Smooth muscle cell (in vitro differentiated cells): ENCODE measurements around the gene NET1. TPM values are rescaled to one million over a fixed set of nuclear protein-coding genes. Genes with fewer than 3 reads are reported as not detected.

Experiments used
- DNase-seq: peaks from one replicate; lab custom pipeline; 2025; ENCODE audit not compliant: unreplicated experiment; lab: John Stamatoyannopoulos, UW
- H2AFZ ChIP-seq: fragments of 200-600 bp; sonication (generic); 2 replicates; pipeline ENCODE4 v1.6.0; 2016; ENCODE audit warnings: antibody characterized with exemption, low read depth, mild to moderate bottlenecking
- H3F3A ChIP-seq: fragments of 200-600 bp; sonication (generic); 2 replicates; pipeline ENCODE4 v1.6.0; 2017; ENCODE audit warnings: antibody characterized with exemption, low read depth
- H3K27ac ChIP-seq: fragments of 200-600 bp; sonication (generic); 2 replicates; pipeline ENCODE4 v1.5.1; 2016; ENCODE audit warnings: low read depth, mild to moderate bottlenecking
- H3K27me3 ChIP-seq: fragments of 200-600 bp; sonication (generic); 2 replicates; pipeline ENCODE4 v1.6.1; 2016; ENCODE audit warnings: low read depth, mild to moderate bottlenecking
- H3K36me3 ChIP-seq: fragments of 200-600 bp; sonication (generic); 2 replicates; pipeline ENCODE4 v1.5.1; 2016; ENCODE audit warnings: low read depth
- H3K4me1 ChIP-seq: fragments of 200-600 bp; sonication (generic); 2 replicates; pipeline ENCODE4 v1.5.1; 2016; ENCODE audit warnings: low read depth
- H3K4me2 ChIP-seq: fragments of 200-600 bp; sonication (generic); 2 replicates; pipeline ENCODE4 v1.6.0; 2016; ENCODE audit warnings: mild to moderate bottlenecking
- H3K4me3 ChIP-seq: fragments of 200-600 bp; sonication (generic); 2 replicates; pipeline ENCODE4 v1.5.1; 2016; ENCODE audit warnings: mild to moderate bottlenecking
- H3K79me2 ChIP-seq: fragments of 200-600 bp; sonication (generic); 2 replicates; pipeline ENCODE4 v1.6.0; 2016; ENCODE audit warnings: low read depth, mild to moderate bottlenecking
- H3K9ac ChIP-seq: fragments of 200-600 bp; sonication (generic); 2 replicates; pipeline ENCODE4 v1.6.0; 2016; ENCODE audit warnings: low read depth
- H3K9me3 ChIP-seq: fragments of 200-600 bp; sonication (generic); replicated peaks from 2 replicates; pipeline ENCODE4 v1.5.1; 2016; ENCODE audit warnings: low read depth
- H4K20me1 ChIP-seq: fragments of 200-600 bp; sonication (generic); 2 replicates; pipeline ENCODE4 v1.6.0; 2016; ENCODE audit warnings: low read depth
- CTCF ChIP-seq: fragments of 200-600 bp; sonication (generic); IDR thresholded peaks from 2 replicates; pipeline ENCODE4 v1.5.1; 2017; ENCODE audit warnings: borderline replicate concordance, mild to moderate bottlenecking, antibody characterized with exemption; ENCODE audit not compliant: insufficient read depth, poor library complexity, severe bottlenecking
- WGBS: methylation state at CpG from one replicate; pipeline ENCODE4 v1.1.7; 2016; ENCODE audit warnings: low lambda C conversion rate; 5-methylcytosine and 5-hydroxymethylcytosine counted together
- polyA plus RNA-seq: library from polyadenylated mRNA; unstranded; fragments of >200 nt; fragmentation: Nextera tagmentation; extraction: Ambion mirVana; gene quantifications from 2 replicates; pipeline ENCODE4 v1.2.1, GENCODE V29; 2016
- total RNA-seq: library from RNA; depleted of rRNA; stranded (reverse); fragments of >200 nt; gene quantifications from 2 replicates; pipeline ENCODE4 v1.2.3, GENCODE V29; 2014

The NET1 gene
- total and polyA plus RNA-seq, 2 experiments from 2014 or later: 49.5 to 123 TPM

- TF ChIP-seq CTCF: no peak
- no peaks in the 10 kb centered on the region for H3K36me3 ChIP-seq
- WGBS: 100% methylated on average over 1 of the region's 1 CpG
- no peak overlapping the region for H2AFZ ChIP-seq
- no peak overlapping the region for H3K27ac ChIP-seq
- H3K4me3 ChIP-seq: no peak overlapping the region
- no peak overlapping the region for H3K9ac ChIP-seq
- H3F3A ChIP-seq: peaks cover 9% of the 10 kb centered on the region
- DNase-seq: no peak
- H4K20me1 ChIP-seq: peaks cover 20% of the 10 kb centered on the region
- H3K4me1 ChIP-seq: peaks cover 25% of the 10 kb centered on the region
- H3K79me2 ChIP-seq: peaks cover 34% of the 10 kb centered on the region
- no peaks in the 10 kb centered on the region for H3K9me3 ChIP-seq
- no peaks in the 10 kb centered on the region for H3K27me3 ChIP-seq
- H3K4me2 ChIP-seq: no peak overlapping the region
These were observed 31.1 kb downstream of the NET1 start for GRCh38 chr10:5443429-5443828.

GRCh38 chr10:5445006-5445405, 32.6 kb downstream of the NET1 start:
- DNase-seq: no peak
- Histone ChIP-seq H3K36me3 (no peaks in the 10 kb centered on the region), H3K79me2 (peaks cover 50% of the 10 kb centered on the region), H3K9me3 (no peaks in the 10 kb centered on the region), H4K20me1 (peaks cover 28% of the 10 kb centered on the region), H3K9ac (no peak overlapping the region), H3K4me2 (no peak overlapping the region), H3K4me1 (peaks cover 37% of the 10 kb centered on the region), H3F3A (peaks cover 13% of the 10 kb centered on the region), H3K27me3 (no peaks in the 10 kb centered on the region), H2AFZ (no peak overlapping the region), H3K4me3 (no peak overlapping the region), H3K27ac (no peak overlapping the region)
- TF ChIP-seq CTCF: no peak
- WGBS: 87% methylated on average over 5 of the region's 5 CpGs

- WGBS: 2% methylated on average over 20 of the region's 23 CpGs
- Histone ChIP-seq H3K9ac (peak overlapping the region; percentile 90), H3K4me1 (peaks cover 42% of the 10 kb centered on the region), H3K4me2 (peak overlapping the region; percentile 96), H3K79me2 (peaks cover 64% of the 10 kb centered on the region), H3F3A (peaks cover 24% of the 10 kb centered on the region), H3K36me3 (no peaks in the 10 kb centered on the region), H4K20me1 (peaks cover 43% of the 10 kb centered on the region), H2AFZ (no peak overlapping the region), H3K27me3 (no peaks in the 10 kb centered on the region), H3K4me3 (peak overlapping the region; percentile 95), H3K9me3 (no peaks in the 10 kb centered on the region), H3K27ac (peak overlapping the region; percentile 93)
- TF ChIP-seq CTCF: no peak
- peak; percentile 55 for DNase-seq
These were observed 34.1 kb downstream of the NET1 start for GRCh38 chr10:5446390-5446926.

DNA sequence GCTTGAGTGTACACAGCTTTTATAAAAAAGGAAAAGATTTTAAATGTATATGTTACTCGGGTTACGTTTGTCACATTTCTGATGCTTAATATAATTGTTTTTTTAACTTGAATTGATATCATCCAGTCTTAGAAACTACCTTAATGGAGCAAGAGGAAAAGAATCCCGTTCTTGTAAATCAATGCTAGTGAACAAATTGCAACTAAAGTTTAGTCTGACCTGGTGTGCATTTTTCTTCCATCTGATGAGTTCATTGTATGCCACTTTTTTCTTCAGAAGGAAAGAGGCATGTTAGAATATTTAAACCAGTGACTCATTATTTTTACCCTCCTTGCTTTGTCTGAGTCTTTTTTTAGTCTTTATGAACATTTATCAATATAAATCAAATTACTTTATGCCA, 34.7 kb downstream of the NET1 start:
- H3K9me3 ChIP-seq: no peaks in the 10 kb centered on the region
- H3F3A ChIP-seq: peaks cover 30% of the 10 kb centered on the region
- WGBS: 21% methylated on average over 3 of the region's 3 CpGs
- H3K9ac ChIP-seq: peak overlapping the region; percentile 90
- H2AFZ ChIP-seq: no peak overlapping the region
- peaks cover 49% of the 10 kb centered on the region for H4K20me1 ChIP-seq
- TF ChIP-seq CTCF: no peak
- no peaks in the 10 kb centered on the region for H3K27me3 ChIP-seq
- H3K4me2 ChIP-seq: peak overlapping the region; percentile 96
- peak overlapping the region; percentile 93 for H3K27ac ChIP-seq
- peaks cover 67% of the 10 kb centered on the region for H3K79me2 ChIP-seq
- peaks cover 6% of the 10 kb centered on the region for H3K36me3 ChIP-seq
- DNase-seq: no peak
- peak overlapping the region; percentile 95 for H3K4me3 ChIP-seq
- H3K4me1 ChIP-seq: peaks cover 39% of the 10 kb centered on the region
